GM18507 (cell line): ENCODE results near the gene CRYBG1.
A peak's percentile ranks its signal among the peaks of the same experiment; 100 is the strongest.

ENCODE experiments used
- DNase-seq: peaks from one replicate; pipeline ENCODE4 v3.0.0; 2011; ENCODE audit warnings: low read depth; ENCODE audit not compliant: insufficient read length; ENCODE audit errors: extremely low spot score
- FAIRE-seq: peaks from 2 replicates; lab custom pipeline; 2011; peaks lifted over from hg19 to GRCh38; lab: Jason Lieb, UNC

Gene CRYBG1, protein sequence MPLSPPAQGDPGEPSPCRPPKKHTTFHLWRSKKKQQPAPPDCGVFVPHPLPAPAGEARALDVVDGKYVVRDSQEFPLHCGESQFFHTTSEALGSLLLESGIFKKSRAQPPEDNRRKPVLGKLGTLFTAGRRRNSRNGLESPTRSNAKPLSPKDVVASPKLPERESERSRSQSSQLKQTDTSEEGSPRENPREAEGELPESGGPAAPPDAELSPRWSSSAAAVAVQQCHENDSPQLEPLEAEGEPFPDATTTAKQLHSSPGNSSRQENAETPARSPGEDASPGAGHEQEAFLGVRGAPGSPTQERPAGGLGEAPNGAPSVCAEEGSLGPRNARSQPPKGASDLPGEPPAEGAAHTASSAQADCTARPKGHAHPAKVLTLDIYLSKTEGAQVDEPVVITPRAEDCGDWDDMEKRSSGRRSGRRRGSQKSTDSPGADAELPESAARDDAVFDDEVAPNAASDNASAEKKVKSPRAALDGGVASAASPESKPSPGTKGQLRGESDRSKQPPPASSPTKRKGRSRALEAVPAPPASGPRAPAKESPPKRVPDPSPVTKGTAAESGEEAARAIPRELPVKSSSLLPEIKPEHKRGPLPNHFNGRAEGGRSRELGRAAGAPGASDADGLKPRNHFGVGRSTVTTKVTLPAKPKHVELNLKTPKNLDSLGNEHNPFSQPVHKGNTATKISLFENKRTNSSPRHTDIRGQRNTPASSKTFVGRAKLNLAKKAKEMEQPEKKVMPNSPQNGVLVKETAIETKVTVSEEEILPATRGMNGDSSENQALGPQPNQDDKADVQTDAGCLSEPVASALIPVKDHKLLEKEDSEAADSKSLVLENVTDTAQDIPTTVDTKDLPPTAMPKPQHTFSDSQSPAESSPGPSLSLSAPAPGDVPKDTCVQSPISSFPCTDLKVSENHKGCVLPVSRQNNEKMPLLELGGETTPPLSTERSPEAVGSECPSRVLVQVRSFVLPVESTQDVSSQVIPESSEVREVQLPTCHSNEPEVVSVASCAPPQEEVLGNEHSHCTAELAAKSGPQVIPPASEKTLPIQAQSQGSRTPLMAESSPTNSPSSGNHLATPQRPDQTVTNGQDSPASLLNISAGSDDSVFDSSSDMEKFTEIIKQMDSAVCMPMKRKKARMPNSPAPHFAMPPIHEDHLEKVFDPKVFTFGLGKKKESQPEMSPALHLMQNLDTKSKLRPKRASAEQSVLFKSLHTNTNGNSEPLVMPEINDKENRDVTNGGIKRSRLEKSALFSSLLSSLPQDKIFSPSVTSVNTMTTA (N-terminal part only)

DNA sequence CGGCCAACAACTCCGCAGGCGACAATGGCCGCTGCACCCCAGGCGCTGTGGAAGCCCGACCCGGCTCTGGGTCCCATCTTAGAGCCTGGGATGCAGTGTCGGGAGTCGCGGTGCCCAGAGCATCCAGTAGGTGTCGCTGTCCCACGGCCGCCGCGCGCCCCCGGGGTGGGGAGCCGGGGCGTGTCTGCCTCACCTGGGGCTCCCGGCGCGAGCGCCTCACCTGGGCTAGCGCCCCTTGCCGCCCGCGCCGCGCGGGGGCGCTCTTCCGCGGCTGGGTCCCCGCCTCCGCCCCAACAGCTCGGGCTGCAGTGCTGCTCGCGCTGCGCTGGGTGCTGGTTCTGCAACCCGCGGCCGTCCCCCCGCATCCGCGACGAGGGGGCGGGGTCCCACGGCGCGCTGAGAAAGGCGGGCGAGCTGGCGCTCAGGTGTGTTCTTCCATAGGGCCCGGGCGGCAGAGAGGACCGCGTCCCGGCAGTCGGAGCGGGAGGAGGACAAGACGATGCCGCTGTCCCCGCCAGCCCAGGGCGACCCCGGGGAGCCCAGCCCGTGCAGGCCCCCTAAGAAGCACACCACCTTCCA lies at the start of gene CRYBG1:
Gene CRYBG1, plus strand, starts transcription at position 308 of the 579 bp plus-strand sequence. Its CDS starts 192 bp downstream, at position 500.
- FAIRE-seq (peak; percentile 12), DNase-seq (peak; percentile 42)

DNA sequence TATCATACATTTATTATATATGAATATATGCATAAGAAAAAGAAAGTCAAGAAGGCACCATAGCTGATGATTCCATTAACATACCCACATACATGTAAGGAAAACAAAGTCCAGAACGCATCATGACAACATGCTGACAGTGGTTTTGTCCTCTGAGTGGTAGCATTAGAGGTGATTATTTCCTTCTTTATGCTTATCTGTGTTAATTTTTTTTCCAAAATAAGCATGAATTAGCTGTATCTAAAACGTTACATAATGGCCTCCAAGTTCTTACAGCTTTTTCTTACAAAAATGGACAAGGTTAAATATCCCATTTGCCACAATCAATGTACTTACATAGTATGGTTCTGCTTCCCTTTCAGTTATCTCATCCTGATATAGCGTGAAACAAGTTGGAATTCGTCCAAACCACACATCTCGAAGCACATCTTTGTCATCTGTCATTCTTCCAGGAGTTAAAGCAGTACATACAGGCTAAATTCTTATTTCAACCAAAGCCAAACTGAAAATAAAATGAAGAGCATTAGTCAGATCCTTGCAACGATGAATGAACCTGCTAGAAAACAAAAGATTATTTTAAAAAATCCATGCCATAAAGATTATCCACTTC lies 44.6 kb upstream of the CRYBG1 start:
- FAIRE-seq (no peak), DNase-seq (no peak)

DNA sequence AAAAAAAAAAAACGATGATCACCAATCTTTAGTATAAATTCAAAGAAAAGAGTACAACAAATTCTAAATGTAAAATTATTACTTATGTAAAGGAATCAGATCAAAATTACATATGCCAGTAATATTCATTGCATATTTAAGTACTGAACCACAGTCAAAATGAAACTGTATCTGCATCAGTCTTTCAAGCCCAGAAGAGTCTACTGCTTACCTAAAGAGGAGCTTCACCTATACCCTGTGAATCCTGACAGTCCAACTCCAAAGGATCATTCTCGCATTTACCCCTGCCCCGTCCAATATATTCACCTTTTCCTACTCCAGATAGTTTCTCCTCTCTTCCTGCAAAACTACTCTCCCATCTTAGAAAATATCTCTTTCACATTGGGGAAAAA lies 44.1 kb upstream of the CRYBG1 start:
- DNase-seq (no peak), FAIRE-seq (peak; percentile 41)

GRCh38 chr6:106318061-106318460 lies 42.5 kb upstream of the CRYBG1 start:
- FAIRE-seq (no peak), DNase-seq (no peak)

DNA sequence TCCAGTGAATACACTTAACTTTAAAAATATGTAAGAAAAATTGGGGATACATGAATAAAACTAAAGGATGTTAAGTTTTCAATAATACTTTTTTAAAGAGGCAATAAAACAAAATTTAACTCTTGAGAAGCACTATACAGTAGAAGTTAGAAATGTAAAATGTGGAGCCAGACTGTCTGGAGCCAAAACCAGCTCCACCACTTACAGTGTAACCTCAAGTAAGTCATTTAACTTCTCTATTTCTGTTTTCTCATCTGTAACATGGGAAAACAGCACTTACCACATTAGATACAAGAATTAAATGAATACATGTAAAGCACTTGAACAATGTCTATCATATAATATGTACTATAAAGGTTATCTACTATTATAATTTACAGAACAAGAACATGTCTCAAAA lies 41.7 kb upstream of the CRYBG1 start:
- DNase-seq (no peak), FAIRE-seq (no peak)

GRCh38 chr6:106321940-106322339 lies 38.6 kb upstream of the CRYBG1 start:
- FAIRE-seq (no peak), DNase-seq (no peak)

GRCh38 chr6:106324726-106325335 lies 35.7 kb upstream of the CRYBG1 start:
- FAIRE-seq (no peak), DNase-seq (no peak)

DNA sequence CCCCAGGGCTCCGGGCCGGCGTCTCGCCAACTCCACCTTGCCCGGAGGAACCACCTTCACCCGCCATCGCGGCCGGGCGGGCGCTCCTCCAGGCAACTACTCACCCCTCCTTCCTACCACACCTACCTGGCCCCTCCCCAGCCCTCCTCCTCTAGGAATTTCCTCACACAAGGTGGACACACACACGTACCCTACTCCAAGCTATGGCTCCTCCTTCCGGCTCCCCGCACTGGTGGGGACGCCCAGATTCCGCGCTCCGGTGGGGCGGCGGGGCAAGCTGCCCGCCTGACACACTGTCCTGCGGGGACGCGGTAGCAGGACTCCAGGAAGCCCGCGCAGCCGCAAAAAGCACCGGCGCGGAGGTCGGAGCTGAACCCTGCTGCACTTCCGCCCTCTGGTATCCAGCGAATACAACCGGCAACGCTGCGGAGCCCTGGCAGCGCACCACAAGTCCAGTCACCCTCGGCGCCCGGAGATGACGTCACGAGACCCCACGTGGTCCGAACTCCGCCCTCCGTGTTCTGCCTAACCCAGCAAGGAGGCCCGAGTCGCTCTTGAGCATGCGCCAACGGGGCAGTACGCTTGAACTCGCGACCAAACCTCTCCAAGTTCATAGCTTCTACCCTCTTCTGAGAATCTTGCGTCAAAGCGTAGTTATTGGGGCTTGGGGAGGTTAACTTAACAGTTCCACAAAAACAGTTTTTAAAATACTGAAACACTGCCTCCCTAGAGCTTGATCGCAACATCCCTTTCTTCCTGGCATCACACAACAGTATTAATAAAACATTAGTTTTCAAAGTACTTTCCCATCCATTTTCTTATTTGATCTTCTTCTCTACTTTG lies 35.0 kb upstream of the CRYBG1 start, which contains the start of gene ATG5:
Gene ATG5, minus strand, starts transcription at position 425 of the 843 bp plus-strand sequence. CDS start 9,552 bp downstream, outside the sequence.
- peak; percentile 99 for FAIRE-seq
- peak; percentile 98 for DNase-seq

DNA sequence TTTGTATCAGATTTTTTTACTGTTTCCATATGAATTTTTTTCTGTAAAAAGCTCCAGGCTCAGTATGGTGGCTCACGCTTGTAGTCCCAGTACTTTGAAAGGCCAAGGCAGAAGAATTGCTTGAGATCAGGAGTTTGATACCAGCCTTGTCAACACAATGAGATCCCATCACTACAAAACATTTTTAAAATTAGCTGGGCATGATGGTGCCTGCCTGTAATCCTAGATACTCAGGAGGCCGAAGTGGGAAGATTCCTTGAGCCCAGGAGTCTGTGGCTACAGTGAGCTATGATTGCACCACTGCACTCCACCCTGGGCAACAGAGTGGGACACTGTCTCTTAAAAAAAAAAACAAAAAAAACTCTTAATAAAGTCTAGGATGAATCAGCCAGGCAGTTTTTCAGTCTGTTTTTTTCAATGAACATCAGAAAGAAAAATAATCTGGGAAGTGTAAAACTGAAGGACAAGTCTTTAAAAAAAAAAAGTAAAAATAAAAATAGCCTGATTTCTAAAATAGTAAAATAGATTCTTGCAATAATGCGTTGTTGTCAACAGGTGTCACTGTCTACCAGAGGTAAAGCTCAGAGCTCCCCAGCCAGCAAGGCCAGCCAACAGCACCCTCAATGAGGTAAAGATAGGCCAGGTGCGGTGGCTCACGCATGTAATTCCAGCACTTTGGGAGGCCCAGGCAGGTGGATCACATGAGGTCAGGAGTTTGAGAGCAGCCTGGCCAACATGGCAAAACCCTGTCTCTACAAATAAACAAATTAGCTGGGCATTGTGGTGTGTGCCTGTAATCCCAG lies 25.7 kb upstream of the CRYBG1 start:
- FAIRE-seq (peak; percentile 73), DNase-seq (peak; percentile 26)

GRCh38 chr6:106339334-106340029 lies 21.0 kb upstream of the CRYBG1 start:
- DNase-seq (peak; percentile 26), FAIRE-seq (peak; percentile 76)

DNA sequence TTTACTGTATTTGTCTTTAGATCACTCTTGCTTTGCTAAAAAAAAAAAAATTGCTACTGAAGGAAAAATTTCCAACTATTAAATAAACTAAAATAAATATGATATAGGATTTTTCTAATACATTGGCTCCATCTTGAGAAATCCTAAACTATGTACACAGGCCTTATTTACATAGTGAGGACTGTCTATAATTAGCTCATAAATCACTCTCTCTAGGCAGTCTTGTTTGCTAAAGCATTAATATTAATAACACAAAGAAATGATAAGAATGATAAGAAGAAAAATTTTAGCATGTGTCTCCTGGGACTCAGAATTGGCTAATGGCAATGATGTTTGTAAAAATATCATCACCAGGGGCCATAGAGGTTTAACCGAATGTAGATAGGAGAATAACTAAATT lies 13.3 kb upstream of the CRYBG1 start:
- no peak for FAIRE-seq

GRCh38 chr6:106356378-106356777 lies 4.1 kb upstream of the CRYBG1 start:
- no peak for FAIRE-seq
- no peak for DNase-seq

More for the DNA sequence above, 13.3 kb upstream of the CRYBG1 start:
- DNase-seq: no peak

GRCh38 chr6:106359959-106360409 lies 533 bp upstream of the CRYBG1 start:
- DNase-seq: no peak
- FAIRE-seq: no peak

GRCh38 chr6:106360989-106361430 lies 493 bp downstream of the CRYBG1 start:
- no peak for DNase-seq
- no peak for FAIRE-seq

DNA sequence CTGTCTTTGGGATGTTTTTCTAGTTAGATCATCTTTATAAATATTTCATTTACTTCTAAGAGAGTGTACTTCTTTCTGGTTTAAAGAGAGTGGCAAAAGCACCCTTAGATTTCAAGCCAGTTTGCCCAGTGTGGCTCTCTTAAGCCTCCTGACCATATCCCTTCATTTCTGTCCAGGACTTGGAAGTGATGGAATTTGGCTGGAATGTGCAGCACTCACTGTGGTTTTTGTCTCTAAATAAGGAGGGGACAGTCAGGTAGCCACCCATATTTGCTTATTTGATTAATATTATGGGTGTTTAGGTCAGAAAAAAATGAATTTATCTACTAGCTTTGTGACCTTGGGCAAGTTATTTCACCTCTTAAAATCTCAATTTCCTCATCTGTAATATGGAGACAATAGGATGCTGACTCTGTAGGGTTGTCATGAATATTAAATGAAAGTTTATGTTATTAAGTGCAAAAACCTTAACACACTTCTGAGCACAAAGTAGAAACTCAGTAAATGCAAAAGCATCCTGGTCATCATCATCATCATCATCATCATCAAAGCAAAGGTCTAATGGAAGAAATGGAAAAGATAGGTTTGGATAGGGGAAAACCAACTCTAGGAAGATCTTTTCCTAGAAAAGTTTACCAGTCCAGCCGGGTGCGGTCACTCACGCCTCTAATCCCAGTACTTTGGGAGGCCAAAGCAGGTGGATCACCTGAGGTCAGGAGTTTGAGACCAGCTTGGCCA lies 3.1 kb downstream of the CRYBG1 start:
- no peak for DNase-seq
- FAIRE-seq: no peak
